ENCODE measurements around the gene DIS3L2. TPM values are rescaled to one million over a fixed set of nuclear protein-coding genes. Genes with fewer than 3 reads are reported as not detected.

Gene DIS3L2
- total and polyA plus RNA-seq, 2 of the 4 experiments (the other 2 are of a cell fraction), result 14.7 to 19.2 TPM

GRCh38 chr2:232038251-232038880 lies 76.9 kb downstream of the DIS3L2 start:
- no peak for ATAC-seq (ENCODE audit: low read depth)
- no peak overlapping the region for H2AFZ ChIP-seq (replicated peaks; ENCODE audit: low read length, poor library complexity)
- intact Hi-C loops (cut with micrococcal nuclease), result no loop called here
- H2BK120ac ChIP-seq (ENCODE audit: low read depth, low read length), result no peak overlapping the region
- no peak overlapping the region for H2BK5ac ChIP-seq (ENCODE audit: low read depth, low read length, poor library complexity, severe bottlenecking)
- no peak overlapping the region for H2BK15ac ChIP-seq (ENCODE audit: low read depth, low read length)
- no peak overlapping the region for H2BK20ac ChIP-seq (ENCODE audit: low read depth, low read length)
- no peak overlapping the region for H3K27ac ChIP-seq (ENCODE audit: insufficient read depth, low read length)
- no peak overlapping the region for H3K9ac ChIP-seq (ENCODE audit: low read depth, low read length)
- H3K23ac ChIP-seq (ENCODE audit: low read depth, low read length), result no peak overlapping the region
- no peak overlapping the region for H2AK5ac ChIP-seq (ENCODE audit: low read depth, low read length)
- no peaks in the 10 kb centered on the region for H3K27me3 ChIP-seq (ENCODE audit: control insufficient read depth, insufficient read depth, low read length)
- H3K56ac ChIP-seq (ENCODE audit: extremely low read depth, insufficient read depth, low read length), result no peak overlapping the region
- ChIA-PET POLR2A (ENCODE audit: unreplicated experiment) (no interaction called here), CTCF (interaction anchor here (0.6 kb wide), 1 partner anchor 13 kb away, joined by 3 read pairs; no protein-coding TSS in a partner anchor)
- no peaks in the 10 kb centered on the region for H3K36me3 ChIP-seq (ENCODE audit: control insufficient read depth, insufficient read depth, low read length)
- H3K4ac ChIP-seq (ENCODE audit: low read depth, low read length), result no peak overlapping the region
- in situ Hi-C loops (cut with MboI; ENCODE audit: low sequenced_read_pairs), result no loop called here
- TF ChIP-seq RFX5 (IDR thresholded peaks at IDR 0.05; ENCODE audit: low read depth, low read length) (no peak), MXI1 (IDR thresholded peaks at IDR 0.05; ENCODE audit: borderline replicate concordance, low read depth, low read length) (no peak), CHD1 (IDR thresholded peaks at IDR 0.05; ENCODE audit: low read depth, low read length) (no peak), CEBPB (IDR thresholded peaks at IDR 0.05; ENCODE audit: low read depth, low read length) (no peak), SMC3 (IDR thresholded peaks at IDR 0.05; ENCODE audit: low read depth, low read length) (no peak)
- dilution Hi-C loops (cut with HindIII; ENCODE audit: low sequenced_read_pairs, unreplicated experiment), result no loop called here
- H4K8ac ChIP-seq (ENCODE audit: low read depth in 2 of 2, low read length in 2 of 2), result no peak overlapping the region
- WGBS, 2 experiments (ENCODE audit: extremely low coverage in 2 of 2, insufficient read length in 1 of 2), result no CpG with 5 or more reads among the region's 1 CpG
- no TSS peak for BruUV-seq (replicated peaks)
- H4K20me1 ChIP-seq (ENCODE audit: insufficient read depth, low read length), result no peaks in the 10 kb centered on the region
- peaks cover 6 to 9% of the 10 kb centered on the region in 2 experiments; a peak in 3 of 4 replicates for H3K79me1 ChIP-seq (ENCODE audit: low read depth in 1 of 2, low read length in 2 of 2)
- no peak overlapping the region for H3K14ac ChIP-seq (replicated peaks; ENCODE audit: low read depth, low read length)
- no peak overlapping the region for H4K91ac ChIP-seq (ENCODE audit: insufficient read depth, low read depth, low read length)
- H4K5ac ChIP-seq (ENCODE audit: low read depth, low read length), result no peak overlapping the region
- H3K4me2 ChIP-seq (ENCODE audit: low read depth, low read length), result no peak overlapping the region
- no peaks in the 10 kb centered on the region for H3K9me3 ChIP-seq (ENCODE audit: control insufficient read depth, insufficient read depth, low read length)
- peaks cover 4% of the 10 kb centered on the region for H3K9me1 ChIP-seq (ENCODE audit: insufficient read depth, low read length)
- no peak overlapping the region for H3K18ac ChIP-seq (ENCODE audit: low read depth, low read length)
- H2AK9ac ChIP-seq (replicated peaks; ENCODE audit: low read depth, low read length, poor library complexity), result no peak overlapping the region
- DNase-seq, result no peak
- H3K4me1 ChIP-seq (ENCODE audit: control insufficient read depth, insufficient read depth, low read length), result 0 out of 2 replicates have a peak, but pooled peaks cover 1% of the 10 kb centered on the region
- no peak overlapping the region for H3K4me3 ChIP-seq (ENCODE audit: insufficient read depth, low read depth, low read length)
